Retinal pigment epithelial cell (primary cell): Measurements from ENCODE around the gene FBXL2.
"Not testable (repeated sequence)": the region's sequence is repeated elsewhere in the genome, so short reads cannot be mapped to it uniquely, and the experiment has no call there.

ENCODE experiments used
- DNase-seq: peaks from one replicate; pipeline ENCODE4 v3.0.0-alpha.2; 2010; ENCODE audit warnings: low read depth
- H3K4me3 ChIP-seq: 2 replicates; pipeline ENCODE4 v1.5.1; 2011; ENCODE audit warnings: mild to moderate bottlenecking, low read length, control low read depth, moderate library complexity
- CTCF ChIP-seq: conservative IDR thresholded peaks from 2 replicates; pipeline ENCODE4 v1.5.1; 2011; ENCODE audit warnings: low read depth, low read length, control low read depth, inconsistent platforms

The FBXL2 gene

DNA sequence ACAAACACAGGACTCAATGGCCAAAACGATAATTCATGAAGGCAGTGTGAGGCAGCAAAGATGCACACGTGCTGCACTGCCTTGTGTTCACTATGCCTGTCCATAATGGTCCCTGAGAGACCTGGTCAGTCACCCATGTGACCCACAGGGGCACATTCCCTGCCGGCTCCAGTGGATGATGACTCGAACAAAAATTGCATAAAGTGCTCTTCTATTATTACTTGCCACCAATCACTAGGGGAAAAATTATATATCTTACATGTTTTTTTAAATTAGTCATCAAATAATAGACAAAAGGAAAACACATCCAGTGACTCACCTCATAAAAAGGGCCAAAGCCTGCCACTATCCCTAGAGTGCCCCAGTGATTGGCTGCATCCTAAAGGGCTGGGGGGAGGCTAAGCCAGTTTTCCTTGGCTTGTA is 115.5 kb downstream of the FBXL2 start:
- no peak overlapping the region for H3K4me3 ChIP-seq
- peak; percentile 47 for DNase-seq
- TF ChIP-seq CTCF, result no peak

DNA sequence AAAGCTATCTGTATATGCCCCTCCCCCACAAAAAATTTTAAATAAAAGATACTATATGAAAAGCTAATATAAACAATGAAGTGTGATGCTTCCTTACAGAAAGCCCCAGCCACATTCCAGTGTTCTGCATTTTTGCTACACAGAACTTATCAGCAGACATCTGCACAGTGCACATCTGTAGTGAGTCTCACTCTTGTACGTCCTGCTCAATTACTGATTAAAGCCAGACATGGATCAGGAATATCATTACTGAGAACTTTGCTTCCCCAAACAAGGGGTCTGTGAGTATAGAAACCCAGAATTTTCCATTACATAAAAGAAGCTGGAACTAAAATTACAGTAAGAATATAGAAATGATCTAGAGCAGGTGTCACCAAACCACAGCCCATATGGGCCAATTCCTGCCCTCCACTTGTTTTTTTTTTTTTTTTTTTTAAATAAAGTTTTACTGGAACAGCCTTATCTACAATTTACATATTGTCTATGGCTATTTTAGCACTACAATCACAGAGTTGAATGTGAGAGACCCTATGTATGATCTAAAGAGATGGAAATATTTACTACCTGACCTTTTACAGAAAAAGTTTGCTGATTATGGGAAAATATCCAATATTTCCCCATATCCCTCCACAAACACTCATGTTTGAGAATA is 117.3 kb downstream of the FBXL2 start:
- no peak for DNase-seq
- no peak for TF ChIP-seq CTCF
- H3K4me3 ChIP-seq, result no peak overlapping the region

- no peak overlapping the region for H3K4me3 ChIP-seq
- no peak for DNase-seq
- no peak for TF ChIP-seq CTCF
Measured at GRCh38 chr3:33395900-33396299, 118.7 kb downstream of the FBXL2 start.

- H3K4me3 ChIP-seq, result no peak overlapping the region
- TF ChIP-seq CTCF, result no peak
- DNase-seq, result no peak
Measured at GRCh38 chr3:33398410-33398809, 121.2 kb downstream of the FBXL2 start.

DNA sequence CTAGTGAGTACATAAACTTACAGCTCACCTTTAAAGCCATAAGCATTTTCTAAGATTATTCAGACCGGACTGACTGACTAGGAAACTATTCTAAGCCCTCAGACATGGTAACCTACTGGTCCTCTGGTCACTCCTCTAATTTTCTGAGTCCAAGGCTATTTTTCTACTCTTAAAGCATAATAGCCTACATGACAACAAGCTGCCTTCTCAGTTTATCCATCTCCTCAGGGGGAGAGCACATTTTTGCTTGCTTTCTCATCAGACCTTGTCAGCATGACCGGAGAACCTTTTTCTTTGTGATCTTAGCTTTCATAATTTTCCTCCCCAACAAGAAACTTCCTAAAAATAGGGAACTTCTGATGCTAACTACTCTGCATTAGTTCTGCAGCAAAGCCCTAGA is 124.5 kb downstream of the FBXL2 start:
- no peak overlapping the region for H3K4me3 ChIP-seq
- no peak for DNase-seq
- TF ChIP-seq CTCF, result no peak

DNA sequence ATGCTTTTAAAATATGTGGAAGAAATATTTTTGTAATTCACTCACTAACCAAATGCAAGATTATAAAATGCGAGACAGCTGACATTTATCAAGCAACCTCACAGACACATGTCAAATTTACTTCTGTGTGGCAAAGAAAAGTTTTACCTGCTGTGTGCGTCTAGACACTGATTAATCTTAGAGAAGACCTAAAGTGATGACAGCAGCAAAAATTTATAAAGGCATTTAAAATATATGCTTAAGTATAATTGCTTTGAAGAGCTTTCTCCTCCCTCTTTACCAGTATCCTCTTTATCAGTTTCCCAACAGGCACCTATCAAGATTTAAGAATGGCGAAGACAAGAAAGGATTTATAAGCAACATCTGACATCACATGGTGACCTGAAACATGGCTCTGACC is 125.7 kb downstream of the FBXL2 start:
- TF ChIP-seq CTCF, result no peak
- no peak overlapping the region for H3K4me3 ChIP-seq
- no peak for DNase-seq

GRCh38 chr3:33403756-33404155 is 126.5 kb downstream of the FBXL2 start:
- DNase-seq, result no peak
- TF ChIP-seq CTCF, result no peak
- H3K4me3 ChIP-seq, result no peak overlapping the region

GRCh38 chr3:33410816-33411215 is 133.6 kb downstream of the FBXL2 start:
- DNase-seq, H3K4me3 ChIP-seq: not testable (repeated sequence)
